NCI-H2029 (cell line): ENCODE measurements around the gene EPHB3.

Source experiments
- DNase-seq: peaks from one replicate; lab custom pipeline; 2025; lab: John Stamatoyannopoulos, UW

EPHB3 gene

GRCh38 chr3:184626923-184627322, 65.3 kb downstream of the EPHB3 start:
- no peak for DNase-seq

- no peak for DNase-seq
Measured at GRCh38 chr3:184629555-184630160, 68.1 kb downstream of the EPHB3 start.

GRCh38 chr3:184630861-184631471, 69.4 kb downstream of the EPHB3 start:
- DNase-seq: no peak

GRCh38 chr3:184631472-184631861, 69.9 kb downstream of the EPHB3 start:
- no peak for DNase-seq
